KOPT-K1 (cell line): ENCODE results near the gene WNT7A.

Experiments
- H3K27ac ChIP-seq: fragments of 200-600 bp; sonication (generic); 2 replicates; pipeline ENCODE4 v1.5.1; 2016; ENCODE audit warnings: antibody characterized with exemption, mild to moderate bottlenecking, low read depth, low read length; ENCODE audit not compliant: poor library complexity, severe bottlenecking
- H3K36me3 ChIP-seq: fragments of 200-600 bp; sonication (generic); 2 replicates; pipeline ENCODE4 v1.5.1; 2017; ENCODE audit warnings: antibody characterized with exemption, mild to moderate bottlenecking, low read length, moderate library complexity; ENCODE audit not compliant: insufficient read depth
- H3K9me3 ChIP-seq: fragments of 200-600 bp; sonication (generic); 2 replicates; pipeline ENCODE4 v1.5.1; 2017; ENCODE audit warnings: antibody characterized with exemption, low read length, mild to moderate bottlenecking; ENCODE audit not compliant: insufficient read depth, poor library complexity, severe bottlenecking

Gene WNT7A

DNA sequence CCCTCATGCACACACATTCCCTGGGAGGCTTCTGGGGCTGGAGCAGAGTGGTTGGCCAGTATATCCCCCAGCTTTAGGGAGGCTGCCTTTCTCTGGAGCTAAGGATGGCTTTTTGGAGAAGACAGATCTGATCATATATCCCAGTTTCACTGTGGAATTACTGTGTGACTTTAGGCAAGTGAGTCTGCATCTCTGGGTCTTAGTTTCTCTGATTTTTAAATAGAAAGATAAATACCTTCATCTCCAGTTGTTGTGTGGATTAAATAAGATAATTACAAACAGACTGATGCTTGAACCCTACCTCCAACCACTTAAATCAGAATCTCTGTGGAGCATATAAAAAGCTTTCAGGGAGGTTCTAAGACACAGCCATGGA is 11.1 kb upstream of the WNT7A start:
- H3K36me3 ChIP-seq: no peaks in the 10 kb centered on the region
- H3K9me3 ChIP-seq: no peaks in the 10 kb centered on the region

DNA sequence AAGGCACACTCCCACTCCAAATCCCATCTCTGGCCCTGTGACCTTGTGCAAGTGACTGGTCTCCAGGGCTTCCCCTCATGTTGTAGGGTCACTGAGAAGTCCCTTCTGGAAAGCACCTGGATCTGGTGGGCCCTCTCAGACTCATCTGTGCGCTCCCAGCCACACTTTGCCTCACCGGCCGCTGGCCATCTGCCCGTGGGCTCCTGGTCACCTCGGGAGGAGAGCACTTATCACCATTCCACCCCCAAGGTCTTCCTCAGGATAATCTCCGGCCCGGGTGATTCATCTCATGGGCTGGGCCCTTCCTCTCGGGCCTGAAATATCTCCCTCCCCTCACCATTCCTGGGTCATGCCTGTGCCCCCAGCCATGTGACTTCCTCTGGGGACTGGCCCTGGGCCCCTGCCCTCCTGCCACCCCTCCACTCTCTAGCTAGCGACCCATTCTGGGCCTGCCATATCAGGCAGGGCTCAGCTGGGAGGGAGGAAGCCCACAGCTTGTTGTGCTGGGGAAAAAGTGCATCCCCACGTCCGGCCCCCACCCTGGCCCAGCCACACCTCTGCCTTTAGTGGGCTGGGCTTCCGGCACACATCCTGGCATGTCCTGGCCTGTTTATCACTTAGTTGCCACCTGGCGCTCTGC is 10.6 kb upstream of the WNT7A start:
- Histone ChIP-seq H3K9me3 (no peaks in the 10 kb centered on the region), H3K27ac (no peak overlapping the region), H3K36me3 (no peaks in the 10 kb centered on the region)

More for the DNA sequence above, 11.1 kb upstream of the WNT7A start:
- no peak overlapping the region for H3K27ac ChIP-seq

DNA sequence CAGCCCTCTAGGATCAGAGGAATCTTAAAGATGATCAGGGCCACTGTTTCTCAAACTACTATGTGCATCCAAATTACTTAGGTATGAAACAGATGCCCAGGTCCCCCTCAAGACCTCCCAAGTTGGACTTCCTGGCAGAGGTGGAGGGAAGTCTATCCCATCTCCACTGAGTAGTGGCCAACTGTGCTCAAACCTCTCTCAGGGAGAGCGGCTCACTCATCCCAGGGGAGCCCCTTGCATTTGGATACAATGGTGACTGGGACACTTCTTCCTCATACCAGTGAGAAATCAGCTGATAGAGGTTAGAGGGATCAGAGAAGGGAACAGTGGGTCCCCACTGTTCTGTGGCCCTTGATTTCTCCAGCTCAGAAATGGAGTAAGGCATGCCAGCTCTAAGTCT is 8.7 kb upstream of the WNT7A start:
- H3K27ac ChIP-seq: no peak overlapping the region
- no peaks in the 10 kb centered on the region for H3K9me3 ChIP-seq
- no peaks in the 10 kb centered on the region for H3K36me3 ChIP-seq

DNA sequence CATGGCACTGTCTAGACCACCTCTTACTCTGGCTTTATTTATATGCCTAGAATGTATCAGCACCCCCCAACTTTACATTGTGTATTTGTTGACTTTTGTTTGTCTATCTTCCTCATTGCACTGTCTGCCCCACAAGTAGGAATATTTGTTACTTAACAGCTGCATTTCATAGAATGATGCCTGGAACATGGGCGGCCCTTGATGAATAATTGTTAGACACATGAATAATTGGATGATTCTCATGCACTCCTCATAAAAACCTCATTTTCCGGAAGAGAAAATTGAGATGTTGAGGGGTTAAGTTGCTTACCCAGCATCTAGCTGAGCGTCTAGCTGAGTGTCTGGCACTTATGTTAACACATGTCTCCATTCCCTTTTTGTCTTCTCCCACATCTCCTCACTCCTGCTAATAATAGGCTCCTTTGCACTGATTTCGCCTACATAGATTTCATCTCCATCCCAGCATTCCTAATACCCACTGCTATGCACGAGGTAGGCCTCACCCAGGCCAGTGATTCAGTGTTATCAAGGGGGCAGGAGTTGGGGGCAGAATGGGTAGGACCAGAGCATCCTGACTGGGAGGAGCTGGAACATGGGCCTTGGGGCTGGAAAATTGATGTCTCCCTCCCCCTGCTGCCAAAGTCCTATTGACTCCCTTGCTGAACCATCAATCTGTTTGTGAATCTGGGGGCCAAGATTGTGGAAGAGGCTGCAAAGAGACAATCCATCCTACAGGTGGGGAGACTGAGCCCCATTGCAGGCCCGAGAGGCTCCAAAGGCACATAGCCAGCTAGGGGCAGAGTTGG is 7.8 kb upstream of the WNT7A start:
- Histone ChIP-seq H3K9me3 (no peaks in the 10 kb centered on the region), H3K36me3 (no peaks in the 10 kb centered on the region), H3K27ac (no peak overlapping the region)

DNA sequence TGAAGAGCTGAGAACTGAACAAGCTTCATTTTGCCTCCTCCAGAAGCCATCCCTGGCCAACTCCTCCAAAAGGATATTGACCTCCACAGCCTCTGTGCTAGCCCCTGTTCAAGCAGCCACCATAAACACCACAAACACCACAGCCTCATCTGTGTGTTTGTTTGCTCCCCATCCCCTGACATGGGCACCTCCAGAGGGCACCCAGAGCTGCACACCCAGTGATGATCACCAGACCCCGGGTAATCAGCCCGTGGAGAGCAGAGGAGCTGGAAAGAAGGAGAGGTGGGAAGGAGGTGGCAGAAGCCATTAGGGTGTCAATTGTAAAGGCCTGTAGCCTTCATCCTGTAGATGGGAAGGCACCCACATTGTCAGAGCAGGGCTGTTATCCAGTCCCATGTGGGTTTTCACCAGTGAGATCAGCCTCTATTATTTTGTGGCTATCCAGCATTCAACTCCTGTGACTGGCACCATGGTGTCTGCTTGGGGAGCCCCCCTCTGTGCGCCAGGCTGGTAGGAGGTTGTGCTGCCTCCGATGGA is 6.8 kb upstream of the WNT7A start:
- H3K36me3 ChIP-seq: no peaks in the 10 kb centered on the region
- peaks cover 7% of the 10 kb centered on the region for H3K9me3 ChIP-seq

DNA sequence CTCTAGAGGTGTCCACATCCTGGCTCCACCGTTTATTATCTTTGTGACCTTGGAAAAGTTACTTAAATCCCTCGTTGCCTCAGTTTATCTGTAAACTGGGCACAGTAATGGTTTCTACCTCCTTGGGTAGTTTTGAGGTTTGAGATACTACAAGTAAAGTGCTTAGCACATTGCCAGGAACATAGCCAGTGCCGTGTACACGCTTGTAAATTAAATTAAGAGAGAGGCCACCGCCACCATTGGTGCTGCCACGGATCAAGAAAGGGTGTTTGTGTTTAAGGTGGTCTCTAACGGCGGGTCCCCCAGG is 5.8 kb upstream of the WNT7A start:
- no peaks in the 10 kb centered on the region for H3K36me3 ChIP-seq
- no peak overlapping the region for H3K27ac ChIP-seq
- peaks cover 7% of the 10 kb centered on the region for H3K9me3 ChIP-seq

More for the DNA sequence above, 6.8 kb upstream of the WNT7A start:
- no peak overlapping the region for H3K27ac ChIP-seq

DNA sequence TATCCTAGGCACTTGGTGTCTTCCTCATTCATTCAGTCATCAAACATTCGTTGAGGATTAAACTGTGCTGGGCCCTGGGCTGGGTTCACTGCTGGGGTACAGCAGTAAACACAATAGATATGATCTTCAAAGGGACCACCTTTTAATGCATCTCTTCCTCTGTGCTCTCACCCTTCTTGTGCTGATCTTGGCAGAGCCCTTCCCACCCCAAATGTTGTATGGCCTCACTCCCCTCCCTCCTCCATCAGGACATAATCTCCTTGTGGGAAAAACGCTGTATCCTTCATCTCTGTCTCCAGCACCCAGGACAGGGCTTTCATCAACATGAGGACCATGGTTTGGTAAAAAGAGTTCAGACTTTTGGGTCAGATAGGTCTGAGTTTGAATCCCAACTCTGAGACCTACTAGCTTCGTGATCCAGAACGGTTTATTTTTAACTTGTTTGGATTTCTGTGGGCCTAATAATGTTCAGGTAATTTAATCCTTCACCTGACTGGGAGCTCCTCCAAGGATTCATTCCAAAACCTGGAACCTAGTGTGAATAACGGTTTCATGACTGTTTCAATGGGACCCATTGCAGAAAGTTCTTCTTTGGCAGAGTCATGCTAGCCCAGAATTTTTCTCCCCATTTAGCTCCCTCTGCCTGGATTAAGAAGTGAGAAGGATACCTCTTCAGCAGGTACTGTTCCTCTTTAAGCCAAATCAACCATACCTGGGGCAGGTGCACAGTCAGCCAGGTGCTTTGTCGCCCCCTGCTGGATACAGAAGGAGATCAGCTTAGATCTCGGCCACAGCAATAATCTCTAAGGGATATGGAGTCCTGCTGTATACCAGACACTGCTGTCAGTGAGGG is 5.2 kb upstream of the WNT7A start:
- H3K36me3 ChIP-seq: no peaks in the 10 kb centered on the region
- peaks cover 7% of the 10 kb centered on the region for H3K9me3 ChIP-seq

DNA sequence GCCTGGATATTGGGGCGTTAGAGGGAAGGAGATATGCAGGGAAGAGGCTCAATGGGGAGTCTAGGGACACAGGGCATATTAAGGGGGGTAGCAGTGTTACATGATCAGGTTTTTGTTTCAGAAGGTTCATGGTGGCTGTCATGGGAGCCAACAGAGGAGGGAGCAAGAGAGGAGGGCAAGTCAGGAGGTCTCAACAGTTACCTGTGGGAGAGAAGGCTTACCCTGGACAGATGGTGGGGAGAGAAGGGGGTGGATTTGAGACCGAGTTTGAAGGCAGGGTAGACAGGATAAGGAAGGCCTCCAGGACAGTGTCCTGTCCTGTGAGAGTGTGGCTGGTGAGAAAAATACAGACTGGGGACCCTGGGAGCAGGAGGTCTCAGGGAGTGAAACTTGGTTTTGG is 3.8 kb upstream of the WNT7A start:
- H3K9me3 ChIP-seq: peaks cover 19% of the 10 kb centered on the region
- no peaks in the 10 kb centered on the region for H3K36me3 ChIP-seq
- no peak overlapping the region for H3K27ac ChIP-seq

More for the DNA sequence above, 5.2 kb upstream of the WNT7A start:
- no peak overlapping the region for H3K27ac ChIP-seq

DNA sequence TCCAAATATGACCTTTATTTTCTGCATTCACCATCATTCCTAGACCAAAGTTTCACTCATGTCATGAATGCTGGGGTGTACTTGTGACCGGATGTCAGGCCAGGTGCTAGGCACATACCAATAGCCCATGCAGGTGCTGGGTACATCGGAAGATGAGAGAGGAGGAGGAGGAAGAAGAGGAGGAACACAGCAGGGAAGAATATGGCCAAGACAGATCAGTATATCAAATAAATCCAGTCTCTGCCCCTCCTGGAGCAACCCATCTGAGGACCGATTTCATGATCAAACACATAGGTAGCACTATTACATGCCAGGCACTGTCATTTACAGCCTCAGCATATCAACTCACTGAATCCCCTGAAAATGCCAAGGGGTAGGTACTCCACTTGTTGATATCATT is 3.0 kb upstream of the WNT7A start:
- H3K36me3 ChIP-seq: no peaks in the 10 kb centered on the region
- H3K27ac ChIP-seq: no peak overlapping the region
- H3K9me3 ChIP-seq: peaks cover 23% of the 10 kb centered on the region

DNA sequence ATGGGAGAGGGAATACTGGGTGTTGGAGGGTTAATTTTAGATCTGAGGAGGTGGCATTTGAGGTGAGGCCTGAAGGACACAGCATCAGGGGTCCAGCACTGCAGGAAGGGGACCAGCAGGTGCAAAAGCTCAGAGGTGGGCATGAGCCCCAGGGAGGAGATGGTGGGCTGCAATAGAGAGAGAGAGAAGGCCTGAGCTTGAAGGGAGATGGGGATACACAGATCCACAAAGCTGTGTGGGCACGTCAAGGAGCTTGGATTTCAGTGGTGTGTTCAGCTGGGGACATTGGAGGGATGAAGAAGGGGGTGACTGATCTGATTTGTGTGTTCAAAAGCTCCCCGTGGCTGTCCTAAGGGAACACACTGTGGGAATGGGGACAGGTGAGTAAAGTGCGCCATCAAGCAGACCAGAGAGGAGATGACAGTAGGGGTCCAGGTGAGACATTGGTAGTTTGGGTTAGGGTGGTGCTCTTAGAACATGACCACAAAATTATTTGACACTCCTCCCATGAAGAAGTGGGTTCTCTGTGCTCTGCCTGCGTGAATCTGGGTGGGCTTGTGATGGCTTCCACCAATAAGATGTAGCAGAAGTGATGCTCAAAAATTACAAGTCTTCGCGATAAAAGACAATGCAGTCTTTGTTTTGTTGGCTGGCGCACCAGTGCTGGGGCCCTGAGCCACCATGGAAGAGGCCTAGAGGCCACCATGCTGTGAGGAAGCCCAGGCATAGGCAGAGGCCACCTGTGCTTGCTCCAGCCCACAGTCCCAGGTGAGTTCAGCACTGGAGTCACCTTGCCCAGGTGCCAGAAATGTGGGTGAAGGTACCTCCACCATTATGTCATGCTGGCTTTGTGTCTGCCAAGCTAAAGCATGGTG is 1.9 kb upstream of the WNT7A start:
- H3K9me3 ChIP-seq: peaks cover 23% of the 10 kb centered on the region
- H3K27ac ChIP-seq: no peak overlapping the region
- H3K36me3 ChIP-seq: no peaks in the 10 kb centered on the region

DNA sequence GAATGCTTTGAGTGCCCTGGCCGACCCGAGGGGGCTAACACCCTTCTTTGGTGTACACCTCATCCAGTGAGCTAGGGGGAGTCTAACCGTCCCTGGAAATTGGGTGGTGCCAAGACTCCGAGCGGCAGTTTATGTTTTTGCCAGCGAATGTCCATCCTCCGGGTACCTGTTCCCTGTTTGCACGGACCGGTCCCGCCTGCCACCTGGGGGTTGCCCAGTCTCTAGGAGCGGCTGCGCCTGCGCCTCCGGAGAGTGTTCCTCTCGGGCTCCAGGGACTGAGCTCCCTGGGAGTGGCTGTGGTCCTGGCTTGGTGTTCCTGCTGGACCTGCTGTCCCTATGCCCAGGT is 913 bp upstream of the WNT7A start:
- Histone ChIP-seq H3K9me3 (peaks cover 23% of the 10 kb centered on the region), H3K27ac (no peak overlapping the region), H3K36me3 (no peaks in the 10 kb centered on the region)

DNA sequence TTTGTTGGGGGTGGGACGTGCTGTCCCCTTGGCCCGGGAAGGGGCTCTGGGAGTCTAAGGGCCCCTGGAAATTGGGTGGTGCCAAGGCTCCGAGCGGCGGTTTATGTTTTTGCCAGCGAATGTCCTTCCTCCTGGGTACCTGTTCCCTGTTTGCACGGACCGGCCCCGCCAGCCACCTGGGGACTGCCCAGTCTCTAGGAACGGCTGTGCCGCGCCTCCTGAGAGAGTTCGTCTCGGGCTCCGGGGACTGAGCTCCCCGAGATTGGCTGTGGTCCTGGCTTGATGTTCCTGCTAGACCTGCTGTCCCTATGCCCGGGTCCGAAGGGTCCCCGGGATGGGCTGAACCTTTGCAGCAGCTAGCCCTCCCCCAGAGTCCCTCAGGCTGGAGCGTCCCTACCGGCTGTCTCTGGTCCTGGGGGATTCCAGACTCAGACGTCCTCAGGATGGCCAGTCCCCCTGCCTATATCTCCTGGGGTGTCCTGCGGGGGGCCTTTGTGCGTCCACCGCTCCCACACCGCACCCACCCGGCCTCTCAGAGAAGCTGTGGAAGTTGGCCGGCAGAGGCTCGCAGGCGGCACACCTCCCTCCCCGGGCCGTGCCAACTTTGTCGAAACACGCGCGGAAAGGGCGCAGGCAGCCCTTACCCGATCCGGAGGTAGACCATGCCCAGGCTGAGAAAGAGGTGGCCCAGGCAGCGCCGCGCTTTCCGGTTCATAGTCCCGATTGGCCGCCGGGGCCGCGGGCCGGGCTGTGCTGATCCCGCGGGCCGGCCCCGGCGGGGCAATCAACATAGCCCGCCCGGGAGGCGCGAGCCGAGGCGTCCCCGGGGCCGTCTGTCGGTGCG is 547 bp downstream of the WNT7A start:
- Histone ChIP-seq H3K27ac (no peak overlapping the region), H3K36me3 (no peaks in the 10 kb centered on the region), H3K9me3 (peaks cover 23% of the 10 kb centered on the region)

DNA sequence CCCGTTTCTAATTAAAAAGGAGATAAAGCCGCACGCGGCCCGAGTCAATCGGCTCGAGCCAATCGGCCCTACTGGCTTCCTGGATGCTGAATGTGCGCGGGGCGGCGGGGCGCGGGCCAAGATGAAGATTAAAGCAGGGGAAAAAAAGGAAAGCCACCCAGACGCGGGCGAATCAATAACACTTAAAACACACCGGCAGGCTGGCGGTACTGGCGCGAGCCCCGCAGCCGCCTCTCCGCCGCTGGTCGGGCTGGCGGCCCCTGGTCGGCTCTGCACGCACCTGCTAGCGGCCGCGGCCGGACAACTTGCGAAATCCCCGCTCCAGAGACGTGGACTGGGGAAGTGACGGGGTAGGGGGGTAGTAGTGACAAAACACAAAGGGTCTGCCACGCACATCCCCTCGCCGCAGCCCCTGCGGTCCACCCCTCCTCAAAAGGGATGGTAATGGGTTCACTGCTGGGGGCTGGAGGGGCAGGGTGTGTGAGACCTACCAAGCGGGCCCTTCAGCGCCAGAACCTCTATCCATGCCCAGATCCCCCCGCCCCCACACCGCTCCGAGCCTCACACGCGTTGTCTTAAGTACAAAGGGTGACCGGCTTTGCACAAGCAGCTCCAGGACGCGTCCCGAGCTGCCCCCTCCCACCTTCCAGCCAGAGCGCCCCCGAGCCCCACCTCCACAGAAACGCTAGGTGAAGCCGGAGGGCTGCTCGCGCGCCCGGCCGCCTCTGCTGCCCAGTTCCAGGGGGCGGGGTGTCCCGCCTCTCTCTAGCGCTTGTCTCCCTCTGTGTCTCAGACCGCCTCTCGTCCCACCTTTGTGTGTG is 1.4 kb downstream of the WNT7A start:
- H3K27ac ChIP-seq: no peak overlapping the region
- peaks cover 23% of the 10 kb centered on the region for H3K9me3 ChIP-seq
- no peaks in the 10 kb centered on the region for H3K36me3 ChIP-seq
